GM13977 (cell line): ENCODE results near the gene GNB1.

Experiments used
- DNase-seq: peaks from one replicate; pipeline ENCODE4 v3.0.0; 2012; ENCODE audit warnings: low spot score
- CTCF ChIP-seq: IDR thresholded peaks from 2 replicates; pipeline ENCODE4 v1.5.1; 2012; ENCODE audit warnings: mild to moderate bottlenecking, control low read depth; ENCODE audit not compliant: insufficient read depth; ENCODE audit errors: extremely low read depth, missing control alignments
- in situ Hi-C: fragments of 300-500 bp; cut with MboI; formaldehyde crosslinking; loops from one replicate; pipeline ENCODE4 v1.12.0; 2022; ENCODE audit warnings: low sequenced_read_pairs, low pct_unique_long_range_greater_than_20kb, mixed read lengths, inconsistent platforms; ENCODE audit not compliant: unreplicated experiment

GNB1 gene

DNA sequence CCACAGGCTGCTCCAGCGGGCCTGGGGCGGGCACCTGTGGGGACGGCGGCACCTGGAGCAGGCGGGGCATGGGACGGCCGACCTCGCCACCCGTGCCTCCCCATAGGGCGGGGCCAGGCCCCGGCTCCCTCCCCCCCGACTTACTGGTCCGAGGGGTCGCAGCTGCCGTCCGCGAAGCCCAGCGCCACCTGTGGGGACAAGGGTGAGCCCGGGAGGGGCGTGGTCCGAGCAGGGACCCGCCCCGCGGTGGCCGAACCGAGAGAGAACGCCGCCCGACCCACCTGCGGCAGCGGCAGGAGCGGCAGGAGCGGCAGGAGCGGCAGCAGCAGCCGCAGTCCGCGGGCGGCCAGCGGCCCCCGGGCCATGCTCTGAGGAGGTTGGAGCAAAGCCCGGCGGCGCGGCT lies 28.0 kb upstream of the GNB1 start, which contains the start of gene TMEM52:
TSS of gene TMEM52 (minus strand) at position 379 of the 403 bp plus-strand sequence. CDS start at position 365, 14 bp downstream.
- DNase-seq: no peak
- TF ChIP-seq CTCF: peak; percentile 18
- in situ Hi-C loops: no loop called here

GRCh38 chr1:1917995-1918900 lies 27.4 kb upstream of the GNB1 start:
- TF ChIP-seq CTCF: no peak
- DNase-seq: no peak
- in situ Hi-C loops: no loop called here

GRCh38 chr1:1917304-1917976 lies 26.6 kb upstream of the GNB1 start:
- in situ Hi-C loops: no loop called here
- TF ChIP-seq CTCF: no peak

GRCh38 chr1:1916851-1917251 lies 26.0 kb upstream of the GNB1 start:
- in situ Hi-C loops: no loop called here
- TF ChIP-seq CTCF: no peak
- no peak for DNase-seq

More at GRCh38 chr1:1917304-1917976, 26.6 kb upstream of the GNB1 start:
- DNase-seq: no peak

GRCh38 chr1:1915911-1916840 lies 25.3 kb upstream of the GNB1 start:
- in situ Hi-C loops: no loop called here

More at GRCh38 chr1:1915911-1916840, 25.3 kb upstream of the GNB1 start:
- no peak for DNase-seq
- TF ChIP-seq CTCF: no peak
